Esophagus squamous epithelium (tissue), 4 donors: ENCODE data around the gene KCTD2.

Experiments
- POLR2A ChIP-seq, 4 donors: fragments of 450-650 bp; IDR thresholded peaks; one replicate each; pipeline ENCODE4 v1.6.1; 2017; ENCODE audit warnings: antibody characterized with exemption in 4 of 4, mild to moderate bottlenecking in 4 of 4, moderate library complexity in 3 of 4
- TF ChIP-seq, protein P1 (sequence below), 6 experiments: fragments of 450-650 bp in 4 of 6; fragments of 200-600 bp in 2 of 6; sonication (generic) in 2 of 6; IDR thresholded peaks; one replicate each; pipeline ENCODE4 v1.5.1; 2016 to 2019; ENCODE audit warnings: antibody characterized with exemption in 6 of 6, mild to moderate bottlenecking in 4 of 6, moderate library complexity in 4 of 6

DNA sequence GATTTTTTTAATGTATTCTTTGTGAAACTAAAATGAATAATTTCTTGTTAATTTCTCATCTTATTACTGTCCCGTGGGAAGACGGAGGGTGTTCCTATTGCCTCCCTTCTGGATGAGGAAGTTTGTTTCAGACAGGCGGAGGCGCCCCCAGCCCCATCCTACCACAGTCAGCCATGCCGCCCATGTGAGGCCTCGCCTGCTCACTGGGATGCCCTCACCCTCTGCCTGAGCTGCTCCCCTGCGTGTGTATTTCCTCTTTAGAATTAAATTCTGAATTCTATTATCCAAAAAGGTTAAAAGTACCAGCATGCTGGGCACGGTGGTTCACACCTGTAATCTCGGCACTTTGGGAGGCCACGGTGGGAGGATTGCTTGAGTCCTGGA is 14.0 kb downstream of the KCTD2 start:
- TF ChIP-seq, protein P1, sequence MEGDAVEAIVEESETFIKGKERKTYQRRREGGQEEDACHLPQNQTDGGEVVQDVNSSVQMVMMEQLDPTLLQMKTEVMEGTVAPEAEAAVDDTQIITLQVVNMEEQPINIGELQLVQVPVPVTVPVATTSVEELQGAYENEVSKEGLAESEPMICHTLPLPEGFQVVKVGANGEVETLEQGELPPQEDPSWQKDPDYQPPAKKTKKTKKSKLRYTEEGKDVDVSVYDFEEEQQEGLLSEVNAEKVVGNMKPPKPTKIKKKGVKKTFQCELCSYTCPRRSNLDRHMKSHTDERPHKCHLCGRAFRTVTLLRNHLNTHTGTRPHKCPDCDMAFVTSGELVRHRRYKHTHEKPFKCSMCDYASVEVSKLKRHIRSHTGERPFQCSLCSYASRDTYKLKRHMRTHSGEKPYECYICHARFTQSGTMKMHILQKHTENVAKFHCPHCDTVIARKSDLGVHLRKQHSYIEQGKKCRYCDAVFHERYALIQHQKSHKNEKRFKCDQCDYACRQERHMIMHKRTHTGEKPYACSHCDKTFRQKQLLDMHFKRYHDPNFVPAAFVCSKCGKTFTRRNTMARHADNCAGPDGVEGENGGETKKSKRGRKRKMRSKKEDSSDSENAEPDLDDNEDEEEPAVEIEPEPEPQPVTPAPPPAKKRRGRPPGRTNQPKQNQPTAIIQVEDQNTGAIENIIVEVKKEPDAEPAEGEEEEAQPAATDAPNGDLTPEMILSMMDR (IDR thresholded peaks at IDR 0.05), result no peak
- no peak for TF ChIP-seq POLR2A (IDR thresholded peaks at IDR 0.05)
